ENCODE results near the gene AUTS2.

Gene AUTS2

DNA sequence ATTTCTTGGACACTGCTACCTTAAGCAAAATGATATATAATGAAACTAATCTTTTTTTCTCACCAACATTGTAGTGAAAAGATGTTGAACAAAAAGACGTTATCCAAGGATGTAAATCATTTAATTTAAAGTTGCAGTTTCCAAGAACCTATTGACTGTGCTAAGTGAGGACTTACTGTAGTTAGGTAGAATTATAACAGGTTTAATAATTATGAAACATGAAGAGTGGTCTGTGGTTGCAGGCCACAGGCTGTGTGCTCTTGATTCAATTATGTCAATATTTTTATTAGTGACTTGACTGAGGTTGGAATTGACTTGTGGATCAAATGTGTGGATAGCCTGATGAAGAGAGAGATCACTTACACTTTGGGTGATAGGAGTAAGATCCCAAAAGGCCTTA lies 478.1 kb downstream of the AUTS2 start:
- no peak overlapping the region for H3K4me3 ChIP-seq (ENCODE audit: low read length)
- DNase-seq (ENCODE audit: low read depth): no peak
- TF ChIP-seq, protein P1, sequence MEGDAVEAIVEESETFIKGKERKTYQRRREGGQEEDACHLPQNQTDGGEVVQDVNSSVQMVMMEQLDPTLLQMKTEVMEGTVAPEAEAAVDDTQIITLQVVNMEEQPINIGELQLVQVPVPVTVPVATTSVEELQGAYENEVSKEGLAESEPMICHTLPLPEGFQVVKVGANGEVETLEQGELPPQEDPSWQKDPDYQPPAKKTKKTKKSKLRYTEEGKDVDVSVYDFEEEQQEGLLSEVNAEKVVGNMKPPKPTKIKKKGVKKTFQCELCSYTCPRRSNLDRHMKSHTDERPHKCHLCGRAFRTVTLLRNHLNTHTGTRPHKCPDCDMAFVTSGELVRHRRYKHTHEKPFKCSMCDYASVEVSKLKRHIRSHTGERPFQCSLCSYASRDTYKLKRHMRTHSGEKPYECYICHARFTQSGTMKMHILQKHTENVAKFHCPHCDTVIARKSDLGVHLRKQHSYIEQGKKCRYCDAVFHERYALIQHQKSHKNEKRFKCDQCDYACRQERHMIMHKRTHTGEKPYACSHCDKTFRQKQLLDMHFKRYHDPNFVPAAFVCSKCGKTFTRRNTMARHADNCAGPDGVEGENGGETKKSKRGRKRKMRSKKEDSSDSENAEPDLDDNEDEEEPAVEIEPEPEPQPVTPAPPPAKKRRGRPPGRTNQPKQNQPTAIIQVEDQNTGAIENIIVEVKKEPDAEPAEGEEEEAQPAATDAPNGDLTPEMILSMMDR (conservative IDR thresholded peaks at IDR 0.05; ENCODE audit: low read length): no peak

DNA sequence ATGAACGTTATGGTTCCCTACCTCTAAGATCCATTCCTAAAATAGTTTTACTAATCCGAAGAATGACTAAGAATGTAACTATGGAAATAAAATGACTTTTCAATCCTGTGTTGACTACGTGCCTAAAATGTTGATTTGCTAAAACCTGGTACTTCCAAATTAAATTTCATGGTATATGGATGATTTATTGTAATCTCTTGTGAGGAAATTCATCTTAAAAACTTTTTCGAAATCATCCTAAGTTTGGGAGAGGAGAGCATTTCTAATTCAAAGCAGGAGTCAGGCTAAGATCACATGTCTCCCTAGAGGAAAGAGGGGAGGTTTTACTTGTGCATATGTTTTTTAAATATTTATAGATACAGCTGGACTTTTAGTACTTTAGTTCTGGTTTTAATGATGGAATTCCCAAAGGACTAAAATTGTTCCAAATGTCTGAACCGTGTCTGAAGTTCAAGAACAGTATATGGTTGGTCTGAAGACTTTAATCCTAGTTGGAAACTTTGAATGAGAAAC lies 483.9 kb downstream of the AUTS2 start:
- TF ChIP-seq, protein P1 (conservative IDR thresholded peaks at IDR 0.05; ENCODE audit: low read length): no peak
- H3K4me3 ChIP-seq (ENCODE audit: low read length): no peak overlapping the region
- peak; percentile 91 for DNase-seq (ENCODE audit: low read depth)

GRCh38 chr7:70091362-70091761 lies 493.1 kb downstream of the AUTS2 start:
- H3K4me3 ChIP-seq (ENCODE audit: low read length): no peak overlapping the region
- TF ChIP-seq, protein P1 (conservative IDR thresholded peaks at IDR 0.05; ENCODE audit: low read length): no peak
- DNase-seq (ENCODE audit: low read depth): no peak

- TF ChIP-seq, protein P1 (conservative IDR thresholded peaks at IDR 0.05; ENCODE audit: low read length): no peak
- peak; percentile 76 for DNase-seq (ENCODE audit: low read depth)
- H3K4me3 ChIP-seq (ENCODE audit: low read length): no peak overlapping the region
Observed at GRCh38 chr7:70092314-70093204, 494.3 kb downstream of the AUTS2 start.

DNA sequence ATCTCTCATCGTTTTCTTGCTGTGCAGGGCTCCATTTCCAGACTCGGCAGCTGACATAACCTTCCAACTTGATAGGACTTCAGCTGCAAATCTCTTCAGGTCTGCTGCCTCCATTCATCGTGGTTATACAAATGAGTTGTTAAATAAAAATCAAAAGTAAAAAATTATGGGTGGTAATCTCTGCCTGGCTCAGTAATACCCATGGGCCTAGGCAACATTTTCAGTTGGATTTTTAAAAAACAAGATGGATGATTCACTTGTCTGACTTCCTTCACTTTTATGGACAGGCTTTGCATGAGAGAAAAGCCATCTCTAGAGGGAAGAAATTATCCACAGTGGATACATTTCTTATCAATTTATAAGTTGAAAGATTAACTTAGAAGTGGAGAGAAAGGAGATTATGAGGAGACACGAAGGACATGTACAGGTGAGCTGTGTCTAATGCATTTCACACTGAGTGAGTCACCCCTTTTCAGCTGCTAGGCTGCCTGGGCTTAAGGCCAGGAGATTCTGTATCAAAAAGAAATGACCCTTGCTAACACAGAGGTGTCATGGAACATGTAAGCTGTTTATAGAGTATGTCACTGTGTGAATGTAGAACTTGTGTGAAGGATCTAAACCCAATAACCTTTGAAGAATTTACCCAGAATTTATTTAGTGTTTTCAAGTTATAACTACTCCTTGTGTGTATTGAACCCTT lies 495.1 kb downstream of the AUTS2 start:
- TF ChIP-seq, protein P1 (conservative IDR thresholded peaks at IDR 0.05; ENCODE audit: low read length): no peak

GRCh38 chr7:70094831-70095230 lies 496.6 kb downstream of the AUTS2 start:
- no peak for DNase-seq (ENCODE audit: low read depth)
- TF ChIP-seq, protein P1 (conservative IDR thresholded peaks at IDR 0.05; ENCODE audit: low read length): no peak
- H3K4me3 ChIP-seq (ENCODE audit: low read length): no peak overlapping the region

More for the DNA sequence above, 495.1 kb downstream of the AUTS2 start:
- no peak overlapping the region for H3K4me3 ChIP-seq (ENCODE audit: low read length)
- no peak for DNase-seq (ENCODE audit: low read depth)

Data from AG10803 (cell line).